SH-SY5Y (cell line): ENCODE data around the gene LAMC1.

Experiments
- GATA2 ChIP-seq: IDR thresholded peaks from 2 replicates; pipeline ENCODE4 v1.6.1; 2011; ENCODE audit warnings: mild to moderate bottlenecking, low read depth, low read length
- GATA3 ChIP-seq: IDR thresholded peaks from 2 replicates; pipeline ENCODE4 v1.6.1; 2011; ENCODE audit warnings: low read depth, mild to moderate bottlenecking, low read length, moderate library complexity

DNA sequence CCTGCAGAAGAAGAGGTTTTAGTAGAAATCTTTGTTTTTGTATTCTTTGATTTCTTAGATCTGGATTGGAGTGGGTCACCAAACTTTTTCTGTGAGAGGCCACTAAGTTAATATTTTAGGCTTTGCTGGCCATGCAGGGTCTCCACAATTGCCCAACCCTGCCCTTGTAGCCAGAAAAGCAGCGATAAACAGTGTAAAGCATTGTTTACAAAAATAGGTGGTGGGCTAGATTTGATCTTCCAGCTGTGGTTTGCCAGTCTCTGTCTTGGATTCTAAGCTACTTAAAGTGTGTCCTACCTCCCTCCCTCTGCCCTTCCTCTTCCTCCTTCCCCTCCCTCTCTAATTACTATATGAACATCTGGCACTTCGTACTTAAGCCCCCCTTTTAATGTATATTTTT, 68.0 kb downstream of the LAMC1 start:
- TF ChIP-seq GATA3 (no peak), GATA2 (no peak)
